ENCODE data around the gene ADARB2.

Gene ADARB2

DNA sequence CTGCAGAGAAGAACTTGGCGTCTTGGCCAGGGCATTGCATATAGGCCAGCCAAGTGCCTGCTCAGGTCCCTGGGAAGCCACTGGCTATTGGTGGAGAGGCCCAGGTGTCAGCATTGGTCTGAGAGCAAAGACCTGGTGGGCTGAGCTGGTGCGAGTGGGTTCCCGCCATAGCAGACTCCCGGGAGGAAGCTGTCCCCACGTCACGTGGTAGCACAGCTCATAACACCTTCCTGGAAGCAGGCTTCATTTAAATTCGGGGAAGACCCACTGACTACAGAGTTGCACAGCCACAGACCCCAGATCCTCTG lies 550.7 kb downstream of the ADARB2 start:
- no peak for TF ChIP-seq EP300 (IDR thresholded peaks at IDR 0.05; ENCODE audit: borderline replicate concordance)
- no peak for TF ChIP-seq RAD21 (IDR thresholded peaks at IDR 0.05; ENCODE audit: low read depth)
- TF ChIP-seq CEBPB (IDR thresholded peaks at IDR 0.05), result no peak
- no peak for TF ChIP-seq FOXM1 (IDR thresholded peaks at IDR 0.05; ENCODE audit: borderline replicate concordance, low read depth)
- TF ChIP-seq, protein P1, sequence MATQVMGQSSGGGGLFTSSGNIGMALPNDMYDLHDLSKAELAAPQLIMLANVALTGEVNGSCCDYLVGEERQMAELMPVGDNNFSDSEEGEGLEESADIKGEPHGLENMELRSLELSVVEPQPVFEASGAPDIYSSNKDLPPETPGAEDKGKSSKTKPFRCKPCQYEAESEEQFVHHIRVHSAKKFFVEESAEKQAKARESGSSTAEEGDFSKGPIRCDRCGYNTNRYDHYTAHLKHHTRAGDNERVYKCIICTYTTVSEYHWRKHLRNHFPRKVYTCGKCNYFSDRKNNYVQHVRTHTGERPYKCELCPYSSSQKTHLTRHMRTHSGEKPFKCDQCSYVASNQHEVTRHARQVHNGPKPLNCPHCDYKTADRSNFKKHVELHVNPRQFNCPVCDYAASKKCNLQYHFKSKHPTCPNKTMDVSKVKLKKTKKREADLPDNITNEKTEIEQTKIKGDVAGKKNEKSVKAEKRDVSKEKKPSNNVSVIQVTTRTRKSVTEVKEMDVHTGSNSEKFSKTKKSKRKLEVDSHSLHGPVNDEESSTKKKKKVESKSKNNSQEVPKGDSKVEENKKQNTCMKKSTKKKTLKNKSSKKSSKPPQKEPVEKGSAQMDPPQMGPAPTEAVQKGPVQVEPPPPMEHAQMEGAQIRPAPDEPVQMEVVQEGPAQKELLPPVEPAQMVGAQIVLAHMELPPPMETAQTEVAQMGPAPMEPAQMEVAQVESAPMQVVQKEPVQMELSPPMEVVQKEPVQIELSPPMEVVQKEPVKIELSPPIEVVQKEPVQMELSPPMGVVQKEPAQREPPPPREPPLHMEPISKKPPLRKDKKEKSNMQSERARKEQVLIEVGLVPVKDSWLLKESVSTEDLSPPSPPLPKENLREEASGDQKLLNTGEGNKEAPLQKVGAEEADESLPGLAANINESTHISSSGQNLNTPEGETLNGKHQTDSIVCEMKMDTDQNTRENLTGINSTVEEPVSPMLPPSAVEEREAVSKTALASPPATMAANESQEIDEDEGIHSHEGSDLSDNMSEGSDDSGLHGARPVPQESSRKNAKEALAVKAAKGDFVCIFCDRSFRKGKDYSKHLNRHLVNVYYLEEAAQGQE (IDR thresholded peaks at IDR 0.05; ENCODE audit: low read depth), result no peak
- TF ChIP-seq TAF1 (IDR thresholded peaks at IDR 0.05; ENCODE audit: low read depth), result no peak
- TF ChIP-seq, protein P2, sequence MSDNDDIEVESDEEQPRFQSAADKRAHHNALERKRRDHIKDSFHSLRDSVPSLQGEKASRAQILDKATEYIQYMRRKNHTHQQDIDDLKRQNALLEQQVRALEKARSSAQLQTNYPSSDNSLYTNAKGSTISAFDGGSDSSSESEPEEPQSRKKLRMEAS (IDR thresholded peaks at IDR 0.05), result no peak
- no peak for TF ChIP-seq NFIC (IDR thresholded peaks at IDR 0.05)
- TF ChIP-seq EGR1 (IDR thresholded peaks at IDR 0.05), result no peak
- no peak for TF ChIP-seq YY1 (IDR thresholded peaks at IDR 0.05; ENCODE audit: low read depth)
- no peak for TF ChIP-seq TEAD4 (IDR thresholded peaks at IDR 0.05)
- TF ChIP-seq ZBTB7A (IDR thresholded peaks at IDR 0.05; ENCODE audit: low read depth), result no peak

DNA sequence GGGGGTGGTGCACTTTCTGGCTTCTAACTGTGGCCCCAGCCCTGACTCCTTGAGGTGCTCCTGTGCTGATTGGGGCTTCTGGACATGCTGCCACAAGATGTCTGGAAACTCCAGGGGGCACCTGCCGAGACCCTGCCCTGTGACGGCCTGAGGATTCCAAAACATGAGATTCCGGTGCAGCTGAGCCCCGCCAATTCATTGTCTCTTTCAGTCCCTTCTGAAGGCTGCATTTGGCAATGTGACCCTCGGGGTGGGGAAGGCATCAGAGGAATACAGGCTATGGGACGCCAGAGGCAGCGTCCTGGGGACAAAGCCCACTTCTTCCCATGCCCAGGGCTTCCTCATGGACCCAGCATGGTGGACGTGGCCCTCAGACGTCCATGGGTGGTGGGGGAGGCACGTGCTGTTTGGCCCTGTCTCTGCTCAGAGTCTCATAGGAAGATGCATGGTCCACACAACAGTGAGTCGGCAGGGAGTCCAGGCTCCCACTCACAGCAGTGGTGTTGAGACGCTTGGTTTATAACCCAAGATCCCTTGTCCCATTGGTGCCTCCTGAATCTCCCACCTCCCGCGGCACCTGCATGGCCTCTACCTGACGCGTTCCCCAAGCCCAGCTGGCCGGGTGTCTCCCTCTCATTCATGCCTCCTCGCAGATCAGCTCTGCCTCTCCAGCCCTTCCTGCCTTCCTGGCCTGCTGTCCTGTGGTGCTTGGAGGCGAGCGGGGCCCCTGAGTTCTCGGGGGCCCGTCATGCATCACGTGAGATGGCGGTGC lies 551.2 kb downstream of the ADARB2 start:
- TF ChIP-seq USF1 (IDR thresholded peaks at IDR 0.05) (no peak), ZBTB7A (IDR thresholded peaks at IDR 0.05; ENCODE audit: low read depth) (no peak), FOXM1 (IDR thresholded peaks at IDR 0.05; ENCODE audit: borderline replicate concordance, low read depth) (no peak), NFIC (IDR thresholded peaks at IDR 0.05) (no peak), YY1 (IDR thresholded peaks at IDR 0.05; ENCODE audit: low read depth) (no peak), TAF1 (IDR thresholded peaks at IDR 0.05; ENCODE audit: low read depth) (no peak)

DNA sequence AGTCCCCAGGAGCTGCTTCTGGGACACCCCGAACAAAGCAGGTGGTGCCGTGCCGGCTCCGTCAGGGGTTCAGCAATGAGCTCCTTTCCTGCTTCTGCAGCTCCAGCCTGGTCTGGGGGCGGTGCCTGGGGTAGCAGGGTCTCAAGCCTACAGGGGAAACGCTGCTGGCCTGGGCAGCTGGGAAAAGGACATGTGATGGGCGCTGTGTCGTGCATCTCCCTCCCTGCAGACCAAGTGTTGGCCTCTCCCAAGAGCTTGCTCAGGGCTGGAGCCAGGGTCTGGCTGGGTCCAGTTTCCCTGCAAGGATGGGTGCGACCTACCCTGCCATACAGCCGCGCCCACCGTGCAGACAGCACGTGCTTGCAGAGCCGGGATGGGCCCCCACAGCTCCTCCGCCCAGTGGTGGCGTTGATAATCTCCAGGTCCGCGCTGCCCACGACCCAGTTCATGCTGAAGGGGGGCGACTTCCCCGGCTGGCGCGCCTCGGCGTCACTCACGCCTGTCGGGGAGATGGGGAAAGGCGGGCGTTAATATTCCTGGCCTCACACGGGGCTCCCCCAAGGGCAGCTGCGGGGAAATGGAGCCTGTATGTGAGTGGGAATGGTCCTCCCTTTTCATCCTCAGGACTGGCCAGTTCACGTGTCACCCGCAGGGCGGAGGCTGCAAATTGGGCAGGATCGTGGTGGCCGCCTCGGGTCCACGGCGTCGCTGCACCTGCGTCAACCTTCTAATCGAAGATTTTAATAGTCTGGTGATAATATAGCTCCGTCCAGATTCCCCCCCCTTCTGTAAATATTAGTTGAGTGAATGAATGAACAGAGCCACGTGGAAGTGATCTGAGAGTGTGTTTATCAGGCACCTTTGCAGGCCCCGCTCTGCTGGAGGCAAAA lies 552.5 kb downstream of the ADARB2 start:
- TF ChIP-seq TEAD4 (IDR thresholded peaks at IDR 0.05), result no peak
- no peak for TF ChIP-seq FOXM1 (IDR thresholded peaks at IDR 0.05; ENCODE audit: borderline replicate concordance, low read depth)
- TF ChIP-seq, protein P2 (IDR thresholded peaks at IDR 0.05), result no peak
- TF ChIP-seq, protein P1 (IDR thresholded peaks at IDR 0.05; ENCODE audit: low read depth), result no peak

- TF ChIP-seq CREB1 (IDR thresholded peaks at IDR 0.05; ENCODE audit: low read depth) (no peak), USF1 (IDR thresholded peaks at IDR 0.05) (no peak), TEAD4 (IDR thresholded peaks at IDR 0.05) (no peak)
- TF ChIP-seq, protein P1 (IDR thresholded peaks at IDR 0.05; ENCODE audit: low read depth), result no peak
Measured at GRCh38 chr10:1183701-1184100, 553.6 kb downstream of the ADARB2 start.

DNA sequence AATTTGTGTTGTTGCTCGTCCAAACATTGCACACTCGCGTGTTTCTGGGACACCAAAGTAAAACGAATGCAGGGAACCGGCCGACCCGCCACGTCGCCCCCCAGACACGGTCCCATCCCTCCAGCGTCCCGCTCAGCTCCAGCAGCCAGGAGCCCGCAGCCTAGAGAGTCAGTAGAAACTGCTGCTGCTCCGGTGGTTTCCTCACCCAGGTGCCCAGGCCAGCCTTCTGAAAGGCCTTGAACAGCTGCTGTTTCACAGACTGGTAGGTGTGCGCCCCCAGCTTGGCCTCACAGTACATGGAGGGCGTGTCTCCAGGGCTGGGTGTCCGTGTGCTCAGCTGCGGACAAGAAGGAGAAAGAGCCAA lies 554.3 kb downstream of the ADARB2 start:
- TF ChIP-seq TAF1 (IDR thresholded peaks at IDR 0.05; ENCODE audit: low read depth) (no peak), TCF12 (IDR thresholded peaks at IDR 0.05; ENCODE audit: low read depth) (no peak), USF1 (IDR thresholded peaks at IDR 0.05) (no peak), NFIC (IDR thresholded peaks at IDR 0.05) (no peak), EGR1 (IDR thresholded peaks at IDR 0.05) (no peak), CEBPB (IDR thresholded peaks at IDR 0.05) (no peak), CREB1 (IDR thresholded peaks at IDR 0.05; ENCODE audit: low read depth) (no peak), RAD21 (IDR thresholded peaks at IDR 0.05; ENCODE audit: low read depth) (no peak), FOXM1 (IDR thresholded peaks at IDR 0.05; ENCODE audit: borderline replicate concordance, low read depth) (no peak), EP300 (IDR thresholded peaks at IDR 0.05; ENCODE audit: borderline replicate concordance) (no peak), TEAD4 (IDR thresholded peaks at IDR 0.05) (no peak), ZBTB7A (IDR thresholded peaks at IDR 0.05; ENCODE audit: low read depth) (no peak), YY1 (IDR thresholded peaks at IDR 0.05; ENCODE audit: low read depth) (no peak)
- TF ChIP-seq, protein P1 (IDR thresholded peaks at IDR 0.05; ENCODE audit: low read depth), result no peak
- TF ChIP-seq, protein P2 (IDR thresholded peaks at IDR 0.05), result no peak

Measured in Ishikawa (cell line).